Measurements from ENCODE around the gene ACTL10. TPM values are rescaled to one million over a fixed set of nuclear protein-coding genes. Genes with fewer than 3 reads are reported as not detected.
A peak's percentile ranks its signal among the peaks of the same experiment; 100 is the strongest.

ACTL10 gene
- total and polyA plus RNA-seq, 2 of the 13 experiments (the other 11 are each of a cell fraction or from before 2014, with no cell fraction given): not detected

- TF ChIP-seq NR2C2 (CRISPR knock-in tag; IDR thresholded peaks at IDR 0.05; ENCODE audit: borderline replicate concordance) (no peak; the same call in 1 of the 2 replicates), ARID2 (CRISPR knock-in tag; IDR thresholded peaks at IDR 0.05; ENCODE audit: borderline replicate concordance) (no peak), KMT2B (CRISPR knock-in tag; IDR thresholded peaks at IDR 0.05) (peak; percentile 51; the same call in 1 of the 2 replicates), TEAD3 (CRISPR knock-in tag; optimal IDR thresholded peaks at IDR 0.05; ENCODE audit: borderline replicate concordance) (no peak), ZSCAN20 (CRISPR knock-in tag; IDR thresholded peaks at IDR 0.05; ENCODE audit: borderline replicate concordance) (peak; percentile 82; the same call in 1 of the 2 replicates), KAT7 (CRISPR knock-in tag; IDR thresholded peaks at IDR 0.05; ENCODE audit: borderline replicate concordance) (no peak), ZNF639 (CRISPR knock-in tag; conservative IDR thresholded peaks at IDR 0.05) (peak; percentile 55; the same call in 1 of the 2 replicates), ZNF720 (CRISPR knock-in tag; IDR thresholded peaks at IDR 0.05) (0 out of 2 replicates have a peak, but pooled peaks have one; percentile 65), ZNF724P (CRISPR knock-in tag; IDR thresholded peaks at IDR 0.05; ENCODE audit: borderline replicate concordance) (peak; percentile 80; the same call in 1 of the 2 replicates), SIX4 (CRISPR knock-in tag; IDR thresholded peaks at IDR 0.05) (0 out of 2 replicates have a peak, but pooled peaks have one; percentile 25), CBFB (CRISPR knock-in tag; IDR thresholded peaks at IDR 0.05) (peak; percentile 50), ZNF383 (CRISPR knock-in tag; IDR thresholded peaks at IDR 0.05; ENCODE audit: borderline replicate concordance) (no peak), ZNF737 (CRISPR knock-in tag; IDR thresholded peaks at IDR 0.05; ENCODE audit: borderline replicate concordance) (no peak), MIER3 (CRISPR knock-in tag; IDR thresholded peaks at IDR 0.05; ENCODE audit: borderline replicate concordance) (peak; percentile 23; the same call in 1 of the 2 replicates), ZNF564 (CRISPR knock-in tag; IDR thresholded peaks at IDR 0.05) (peak; percentile 75; the same call in 1 of the 2 replicates), GTF3A (CRISPR knock-in tag; conservative IDR thresholded peaks at IDR 0.05) (no peak), CREBL2 (CRISPR knock-in tag; IDR thresholded peaks at IDR 0.05; ENCODE audit: borderline replicate concordance) (peak; percentile 65; the same call in 1 of the 2 replicates), GZF1 (CRISPR knock-in tag; IDR thresholded peaks at IDR 0.05) (no peak), AHR (CRISPR knock-in tag; IDR thresholded peaks at IDR 0.05) (peak; percentile 78; the same call in 1 of the 2 replicates), FOXP1 (IDR thresholded peaks at IDR 0.05) (no peak), FOXP1 (CRISPR knock-in tag; IDR thresholded peaks at IDR 0.05) (peak; percentile 16; the same call in 1 of the 2 replicates)
- TF ChIP-seq, protein P1, sequence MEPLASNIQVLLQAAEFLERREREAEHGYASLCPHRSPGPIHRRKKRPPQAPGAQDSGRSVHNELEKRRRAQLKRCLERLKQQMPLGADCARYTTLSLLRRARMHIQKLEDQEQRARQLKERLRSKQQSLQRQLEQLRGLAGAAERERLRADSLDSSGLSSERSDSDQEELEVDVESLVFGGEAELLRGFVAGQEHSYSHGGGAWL (CRISPR knock-in tag; IDR thresholded peaks at IDR 0.05): peak; percentile 91
- TF ChIP-seq, protein P2, sequence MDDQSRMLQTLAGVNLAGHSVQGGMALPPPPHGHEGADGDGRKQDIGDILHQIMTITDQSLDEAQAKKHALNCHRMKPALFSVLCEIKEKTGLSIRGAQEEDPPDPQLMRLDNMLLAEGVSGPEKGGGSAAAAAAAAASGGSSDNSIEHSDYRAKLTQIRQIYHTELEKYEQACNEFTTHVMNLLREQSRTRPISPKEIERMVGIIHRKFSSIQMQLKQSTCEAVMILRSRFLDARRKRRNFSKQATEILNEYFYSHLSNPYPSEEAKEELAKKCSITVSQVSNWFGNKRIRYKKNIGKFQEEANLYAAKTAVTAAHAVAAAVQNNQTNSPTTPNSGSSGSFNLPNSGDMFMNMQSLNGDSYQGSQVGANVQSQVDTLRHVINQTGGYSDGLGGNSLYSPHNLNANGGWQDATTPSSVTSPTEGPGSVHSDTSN (CRISPR knock-in tag; IDR thresholded peaks at IDR 0.05; ENCODE audit: borderline replicate concordance): no peak; the same call in 1 of the 2 replicates
- TF ChIP-seq, protein P3, sequence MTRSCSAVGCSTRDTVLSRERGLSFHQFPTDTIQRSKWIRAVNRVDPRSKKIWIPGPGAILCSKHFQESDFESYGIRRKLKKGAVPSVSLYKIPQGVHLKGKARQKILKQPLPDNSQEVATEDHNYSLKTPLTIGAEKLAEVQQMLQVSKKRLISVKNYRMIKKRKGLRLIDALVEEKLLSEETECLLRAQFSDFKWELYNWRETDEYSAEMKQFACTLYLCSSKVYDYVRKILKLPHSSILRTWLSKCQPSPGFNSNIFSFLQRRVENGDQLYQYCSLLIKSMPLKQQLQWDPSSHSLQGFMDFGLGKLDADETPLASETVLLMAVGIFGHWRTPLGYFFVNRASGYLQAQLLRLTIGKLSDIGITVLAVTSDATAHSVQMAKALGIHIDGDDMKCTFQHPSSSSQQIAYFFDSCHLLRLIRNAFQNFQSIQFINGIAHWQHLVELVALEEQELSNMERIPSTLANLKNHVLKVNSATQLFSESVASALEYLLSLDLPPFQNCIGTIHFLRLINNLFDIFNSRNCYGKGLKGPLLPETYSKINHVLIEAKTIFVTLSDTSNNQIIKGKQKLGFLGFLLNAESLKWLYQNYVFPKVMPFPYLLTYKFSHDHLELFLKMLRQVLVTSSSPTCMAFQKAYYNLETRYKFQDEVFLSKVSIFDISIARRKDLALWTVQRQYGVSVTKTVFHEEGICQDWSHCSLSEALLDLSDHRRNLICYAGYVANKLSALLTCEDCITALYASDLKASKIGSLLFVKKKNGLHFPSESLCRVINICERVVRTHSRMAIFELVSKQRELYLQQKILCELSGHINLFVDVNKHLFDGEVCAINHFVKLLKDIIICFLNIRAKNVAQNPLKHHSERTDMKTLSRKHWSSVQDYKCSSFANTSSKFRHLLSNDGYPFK (CRISPR knock-in tag; IDR thresholded peaks at IDR 0.05; ENCODE audit: borderline replicate concordance): 0 out of 2 replicates have a peak, but pooled peaks have one; percentile 80
Measured at GRCh38 chr20:33686100-33686983, 19.6 kb downstream of the ACTL10 start, which contains the start of gene E2F1 (continued).
